Measurements from ENCODE around the gene TOR2A. TPM values are rescaled to one million over a fixed set of nuclear protein-coding genes. Genes with fewer than 3 reads are reported as not detected.
"Not testable (repeated sequence)": the region's sequence is repeated elsewhere in the genome, so short reads cannot be mapped to it uniquely, and the experiment has no call there.

Gene TOR2A
- total and polyA plus RNA-seq, 9 of the 15 experiments (the other 6 are each of a cell fraction or from before 2014, with no cell fraction given) = 0.80 to 25.9 (median 11.1) TPM

- TF ChIP-seq MAFK (IDR thresholded peaks at IDR 0.05; ENCODE audit: low read length) (no peak), TSC22D4 (tag; IDR thresholded peaks at IDR 0.05) (no peak), RBM15 (IDR thresholded peaks at IDR 0.05; ENCODE audit: insufficient read depth, low read length) (no peak)
Measured at GRCh38 chr9:127781806-127782205, 46.7 kb upstream of the TOR2A start (continued).

- in situ Hi-C loops (cut with MboI) = loop anchor here (5.0 kb wide), 1 partner anchor 44 kb away; the partner anchor contains the start of gene TOR2A
- TF ChIP-seq ZNF384 (IDR thresholded peaks at IDR 0.05; ENCODE audit: low read depth, low read length) = peak; percentile 8; the same call in 1 of the 2 replicates
- H3K27ac ChIP-seq (ENCODE audit: extremely low read depth, low read depth, low read length); CTCF ChIA-PET (ENCODE audit: low intra/inter-chr PET ratio); FAIRE-seq; H3K9me1 ChIP-seq (ENCODE audit: control insufficient read depth, insufficient read depth, low read length); H3K9me3 ChIP-seq (replicated peaks; ENCODE audit: control insufficient read depth, insufficient read depth, low read depth, low read length); H3K4me3 ChIP-seq; DNase-seq (ENCODE audit: extremely low read depth in 1 of 4, low spot score in 3 of 4); H3K4me2 ChIP-seq (ENCODE audit: insufficient read depth, low read length); ATAC-seq; H3K36me3 ChIP-seq (ENCODE audit: control insufficient read depth, insufficient read depth, low read length); H3K27me3 ChIP-seq (ENCODE audit: control insufficient read depth in 2 of 2, insufficient read depth in 2 of 2, low read length in 2 of 2); BruUV-seq (replicated peaks); H3K79me2 ChIP-seq (ENCODE audit: control insufficient read depth, insufficient read depth, low read length); H2AFZ ChIP-seq (ENCODE audit: low read depth, low read length); intact Hi-C loops (cut with micrococcal nuclease); H4K20me1 ChIP-seq (replicated peaks; ENCODE audit: control insufficient read depth, insufficient read depth, low read length): not testable (repeated sequence)
- Histone ChIP-seq H3K9ac (ENCODE audit: insufficient read depth in 1 of 2, low read depth in 2 of 2, low read length in 2 of 2) (peak overlapping the region in 1 of 2 experiments; percentile 60; a peak in 1 of 4 replicates), H3K4me1 (replicated peaks in 1 of 2; ENCODE audit: control insufficient read depth in 2 of 2, insufficient read depth in 2 of 2, low read length in 2 of 2) (peaks cover 24 to 59% of the 10 kb centered on the region in 2 experiments)
- 40% methylated on average over 8 of the region's 9 CpGs for WGBS (ENCODE audit: insufficient coverage, low coverage, missing lambda C conversion rate)
- POLR2A ChIA-PET = interaction anchor here (0.7 to 1.8 kb wide), 4 partner anchors 10 to 138 kb away, joined by 3 to 7 read pairs (median 4); no protein-coding TSS in a partner anchor
Measured at GRCh38 chr9:127780909-127781308, 45.8 kb upstream of the TOR2A start.
